Gastrocnemius medialis (tissue), 4 donors: ENCODE measurements around the gene SBNO1.

Experiments
- POLR2A ChIP-seq, 2 donors: fragments of 450-650 bp; IDR thresholded peaks; one replicate each; pipeline ENCODE4 v1.6.1; 2017; ENCODE audit warnings: antibody characterized with exemption in 2 of 2, mild to moderate bottlenecking in 2 of 2, moderate library complexity in 2 of 2
- TF ChIP-seq, protein P1 (sequence below), 5 experiments: fragments of 450-650 bp in 3 of 5; fragments of 200-600 bp in 2 of 5; sonication (generic) in 2 of 5; IDR thresholded peaks in 4 of 5; conservative IDR thresholded peaks in 1 of 5; 1 replicate in 4 of 5; 2 replicates in 1 of 5; pipeline ENCODE4 v1.5.1; 2016 to 2019; ENCODE audit warnings: antibody characterized with exemption in 5 of 5, mild to moderate bottlenecking in 3 of 5, moderate library complexity in 3 of 5

DNA sequence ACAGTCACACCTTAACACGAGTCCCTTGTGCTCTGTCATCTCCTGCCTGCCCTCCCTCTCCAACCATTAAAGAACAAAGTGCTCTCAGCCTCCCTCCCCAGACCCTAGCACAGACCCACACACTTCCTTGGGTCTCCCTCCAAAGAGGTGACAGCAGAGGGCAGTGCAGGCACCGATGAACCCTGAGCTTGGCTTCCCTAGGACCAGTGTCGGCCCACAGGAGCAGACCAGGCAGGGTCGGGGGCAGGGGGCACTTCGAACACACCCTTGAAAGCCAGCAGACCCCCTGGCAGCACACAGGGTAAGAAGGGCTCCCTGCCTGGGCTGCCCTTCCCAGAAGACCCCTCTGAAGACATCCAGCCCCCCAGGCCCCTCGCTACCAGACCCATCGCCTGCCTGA lies 100.0 kb downstream of the SBNO1 start:
- TF ChIP-seq, protein P1, sequence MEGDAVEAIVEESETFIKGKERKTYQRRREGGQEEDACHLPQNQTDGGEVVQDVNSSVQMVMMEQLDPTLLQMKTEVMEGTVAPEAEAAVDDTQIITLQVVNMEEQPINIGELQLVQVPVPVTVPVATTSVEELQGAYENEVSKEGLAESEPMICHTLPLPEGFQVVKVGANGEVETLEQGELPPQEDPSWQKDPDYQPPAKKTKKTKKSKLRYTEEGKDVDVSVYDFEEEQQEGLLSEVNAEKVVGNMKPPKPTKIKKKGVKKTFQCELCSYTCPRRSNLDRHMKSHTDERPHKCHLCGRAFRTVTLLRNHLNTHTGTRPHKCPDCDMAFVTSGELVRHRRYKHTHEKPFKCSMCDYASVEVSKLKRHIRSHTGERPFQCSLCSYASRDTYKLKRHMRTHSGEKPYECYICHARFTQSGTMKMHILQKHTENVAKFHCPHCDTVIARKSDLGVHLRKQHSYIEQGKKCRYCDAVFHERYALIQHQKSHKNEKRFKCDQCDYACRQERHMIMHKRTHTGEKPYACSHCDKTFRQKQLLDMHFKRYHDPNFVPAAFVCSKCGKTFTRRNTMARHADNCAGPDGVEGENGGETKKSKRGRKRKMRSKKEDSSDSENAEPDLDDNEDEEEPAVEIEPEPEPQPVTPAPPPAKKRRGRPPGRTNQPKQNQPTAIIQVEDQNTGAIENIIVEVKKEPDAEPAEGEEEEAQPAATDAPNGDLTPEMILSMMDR (IDR thresholded peaks at IDR 0.05 in 4 of 5, conservative IDR thresholded peaks at IDR 0.05 in 1 of 5), result no peak
- TF ChIP-seq POLR2A (IDR thresholded peaks at IDR 0.05), result no peak
